ENCODE data around the gene GRAMD1A.
"Not testable (repeated sequence)": the region's sequence is repeated elsewhere in the genome, so short reads cannot be mapped to it uniquely, and the experiment has no call there.

GRAMD1A gene

DNA sequence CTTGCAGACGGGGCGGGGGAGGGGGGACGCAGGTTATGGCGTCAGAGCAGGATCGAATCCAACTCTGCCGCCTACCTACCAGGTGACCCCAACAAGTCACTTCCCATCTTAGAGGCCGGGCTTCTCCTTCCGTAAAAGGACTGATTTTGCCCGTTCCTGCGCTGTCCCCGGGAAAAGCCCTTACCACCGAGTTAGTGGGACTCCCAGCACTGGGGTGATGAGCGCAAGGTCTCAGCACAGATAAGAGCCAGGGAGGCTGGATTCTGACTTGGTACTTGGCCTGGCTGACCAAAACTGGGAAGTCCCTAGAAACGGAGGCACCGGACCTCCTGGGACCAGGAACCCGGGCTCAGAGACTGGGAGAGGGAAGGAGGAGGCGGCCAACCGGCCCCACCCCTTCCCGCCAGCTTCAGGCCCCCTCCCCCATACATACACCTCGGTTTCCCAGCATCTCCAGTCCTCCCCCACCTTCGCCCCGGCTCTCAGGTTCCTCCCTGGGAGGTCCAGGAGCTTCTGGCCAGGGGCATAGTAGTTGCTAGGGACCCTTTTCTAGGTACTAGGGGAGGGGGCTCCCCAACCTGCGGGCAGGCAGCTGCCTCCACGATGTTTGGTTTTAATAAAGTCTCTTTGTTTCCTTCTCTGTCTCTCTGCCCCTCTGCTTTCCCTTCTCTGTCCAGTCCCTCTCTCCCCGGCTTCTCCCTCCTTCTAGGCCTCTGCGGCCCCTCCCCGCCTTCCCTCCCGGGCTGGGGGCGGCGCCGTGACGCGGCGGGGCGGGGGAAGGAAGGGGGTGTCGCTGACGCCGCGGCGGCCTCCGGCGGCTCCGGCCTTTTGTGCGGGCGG, at the start of gene GRAMD1A:
GRAMD1A (plus strand) TSS at position 826 of the 840 bp plus-strand sequence. CDS start 156 bp downstream, outside the sequence.
- peak; percentile 99 for DNase-seq

DNA sequence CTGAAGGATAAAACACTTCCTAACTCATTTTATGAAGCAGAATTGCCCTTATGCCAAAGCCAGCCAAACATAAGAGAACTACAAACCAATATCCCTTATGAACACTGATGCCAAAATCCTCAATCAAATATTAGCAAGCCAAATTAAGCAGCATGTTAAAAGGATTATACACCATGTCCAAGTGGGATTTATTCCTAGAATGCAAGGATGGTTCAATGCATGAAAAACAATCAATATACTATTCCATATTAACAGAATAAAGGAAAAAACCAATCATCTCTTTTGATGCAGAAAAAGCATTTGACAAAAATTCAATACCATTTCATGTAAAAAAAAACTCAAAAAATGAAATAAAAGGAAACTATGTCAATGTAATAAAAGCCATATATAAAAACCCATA, 47.0 kb upstream of the GRAMD1A start:
- DNase-seq = no peak

- no peak for DNase-seq
These were observed 42.0 kb upstream of the GRAMD1A start for GRCh38 chr19:34957830-34958751.

DNA sequence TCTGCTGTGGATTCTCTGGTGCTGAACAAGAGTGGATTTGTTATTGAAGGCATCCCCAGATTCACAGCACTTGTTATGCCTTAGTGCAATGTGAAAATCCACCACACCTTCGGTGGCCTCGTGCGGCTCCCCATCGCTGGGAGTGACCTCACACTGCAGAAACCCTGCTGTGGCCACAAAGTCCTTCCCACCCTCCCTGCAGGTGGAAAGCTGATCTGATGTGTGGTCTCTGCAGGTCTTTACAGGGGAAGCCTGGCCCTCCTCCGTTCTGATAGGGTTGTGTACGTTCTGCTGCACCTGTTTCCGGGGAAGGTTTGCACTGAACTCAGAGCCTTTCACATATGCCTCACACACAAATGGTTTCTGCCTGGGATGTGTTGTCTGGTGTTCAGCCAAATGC, 41.1 kb upstream of the GRAMD1A start:
- no peak for DNase-seq

- DNase-seq = peak; percentile 45
These were observed 39.9 kb upstream of the GRAMD1A start for GRCh38 chr19:34960103-34960805.

- no peak for DNase-seq
These were observed 39.0 kb upstream of the GRAMD1A start for GRCh38 chr19:34960940-34961679.

- DNase-seq = no peak
These were observed 38.1 kb upstream of the GRAMD1A start for GRCh38 chr19:34961775-34962686.

DNA sequence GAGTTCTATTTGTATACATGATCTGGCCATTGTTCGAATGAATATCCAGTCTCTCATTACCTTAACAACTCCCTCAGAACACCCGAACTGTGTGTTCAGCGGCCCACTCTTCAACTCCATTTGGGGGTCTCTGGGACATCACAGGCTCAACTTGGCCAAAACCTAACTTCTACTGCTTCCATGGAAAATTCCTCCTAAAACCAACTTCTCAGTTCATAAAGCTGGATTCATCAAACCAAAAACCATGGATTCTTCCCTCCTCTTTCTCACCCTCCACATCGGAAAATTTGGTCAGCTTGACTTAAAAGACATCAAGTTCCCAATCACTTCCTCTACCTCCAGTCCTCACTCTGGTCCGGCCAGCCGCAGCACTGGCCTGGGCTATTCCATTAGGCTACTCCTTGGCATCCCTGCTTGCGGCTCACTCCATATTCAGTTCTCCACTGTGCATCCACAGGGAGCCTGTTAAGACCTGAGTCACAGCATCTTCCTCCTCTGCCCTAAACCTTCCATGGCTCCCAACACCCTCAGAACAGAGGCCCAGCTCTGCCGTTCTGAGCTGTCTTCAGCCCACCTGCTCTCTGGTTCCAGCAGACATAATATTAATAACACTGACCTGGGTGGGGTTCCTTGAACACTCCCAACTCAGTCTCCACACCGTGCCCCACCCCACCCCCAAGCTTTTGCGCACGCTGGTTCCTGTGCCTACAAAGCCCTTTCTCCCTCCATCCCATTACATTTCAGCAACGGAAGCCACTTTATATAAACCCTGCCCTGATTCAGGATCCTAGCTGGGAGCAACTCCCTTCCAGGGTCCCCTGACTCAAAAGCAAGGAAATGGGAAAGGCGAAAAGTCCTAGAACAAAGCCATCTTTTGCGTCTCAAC, 37.2 kb upstream of the GRAMD1A start:
- DNase-seq = no peak

DNA sequence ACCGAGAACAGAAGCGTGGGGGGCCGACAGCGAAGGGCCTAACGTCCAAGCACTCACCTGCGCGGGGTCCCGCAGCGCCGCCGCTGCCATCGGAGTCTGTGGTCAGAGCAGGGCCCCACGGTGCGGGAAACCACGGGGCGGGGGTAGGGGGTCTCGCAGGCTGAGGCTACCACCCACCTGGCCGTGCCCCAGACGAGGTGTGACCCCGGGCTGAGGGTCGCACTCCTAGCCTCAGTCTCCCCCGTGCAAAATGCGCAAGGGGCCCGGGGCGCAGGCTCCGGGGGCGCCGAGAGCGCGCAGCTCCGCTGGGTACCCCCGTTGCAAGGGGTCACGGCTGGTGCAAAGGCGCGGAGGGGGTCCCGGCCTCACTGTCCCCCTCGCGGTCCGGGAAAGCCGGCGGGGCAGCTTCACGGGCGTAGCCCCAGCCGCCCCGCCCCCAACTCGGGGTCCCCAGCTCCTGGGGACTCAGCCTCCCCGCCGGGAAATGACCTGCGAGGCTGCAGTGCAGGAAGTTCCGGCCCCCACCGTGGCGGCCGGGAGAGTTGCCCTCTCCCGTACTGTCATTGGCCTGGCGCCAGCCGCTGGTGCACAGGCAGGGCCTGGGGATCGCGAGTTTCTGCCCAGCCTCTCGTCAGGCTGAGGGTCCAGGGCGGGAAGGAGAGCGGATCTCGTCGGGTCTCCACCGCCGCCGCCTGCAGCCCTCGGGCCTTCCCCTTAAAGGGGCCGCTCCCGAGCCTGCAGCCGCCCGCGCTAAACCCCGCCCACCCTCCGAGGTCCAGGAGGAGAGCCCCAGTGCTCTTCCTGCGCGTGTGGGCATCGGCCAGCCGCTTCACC, 36.3 kb upstream of the GRAMD1A start, which contains the start of gene ZNF792:
ZNF792 (minus strand) TSS at position 657 of the 834 bp plus-strand sequence; CDS start at position 90, 567 bp downstream.
- DNase-seq = peak; percentile 83

DNA sequence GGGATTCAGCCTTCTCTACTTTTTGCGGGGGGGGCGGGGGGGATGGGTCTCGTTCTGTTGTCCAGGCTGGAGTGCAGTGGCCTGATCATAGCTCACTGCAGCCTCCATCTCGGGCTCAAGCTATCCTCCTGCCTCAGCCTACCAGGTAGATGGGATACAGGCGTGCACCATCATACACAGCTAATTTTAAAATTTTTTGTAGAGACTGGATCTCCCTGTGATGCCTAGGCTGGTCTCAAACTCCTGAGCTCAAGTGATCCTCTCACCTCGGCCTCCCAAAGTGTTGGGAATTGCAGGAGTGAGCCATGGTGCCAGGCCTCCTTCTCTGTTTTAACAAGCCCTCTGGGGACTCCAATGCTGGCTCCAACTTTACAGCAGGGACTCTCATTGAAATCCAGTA, 35.5 kb upstream of the GRAMD1A start:
- no peak for DNase-seq

DNA sequence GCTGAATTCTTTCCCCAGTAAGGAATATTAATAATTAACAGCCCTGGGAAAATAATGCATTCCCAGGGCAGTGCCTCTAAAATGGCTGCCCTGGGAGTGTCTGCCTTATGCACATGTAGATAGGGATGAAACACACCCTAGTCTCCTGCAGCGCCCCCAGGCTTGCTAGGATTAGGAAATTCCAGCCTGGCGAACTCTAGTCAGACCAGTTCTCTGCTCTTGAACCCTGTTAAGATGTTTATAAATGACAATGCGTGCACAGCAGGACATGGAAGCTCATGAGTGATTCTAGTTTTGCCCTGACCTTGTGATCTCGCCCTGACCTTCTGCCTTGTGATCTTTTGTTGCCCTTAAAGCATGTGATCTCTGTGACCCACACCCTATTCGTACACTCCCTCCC, 34.6 kb upstream of the GRAMD1A start:
- not testable (repeated sequence) for DNase-seq

GRCh38 chr19:34967551-34967950, 32.6 kb upstream of the GRAMD1A start:
- DNase-seq = no peak

DNA sequence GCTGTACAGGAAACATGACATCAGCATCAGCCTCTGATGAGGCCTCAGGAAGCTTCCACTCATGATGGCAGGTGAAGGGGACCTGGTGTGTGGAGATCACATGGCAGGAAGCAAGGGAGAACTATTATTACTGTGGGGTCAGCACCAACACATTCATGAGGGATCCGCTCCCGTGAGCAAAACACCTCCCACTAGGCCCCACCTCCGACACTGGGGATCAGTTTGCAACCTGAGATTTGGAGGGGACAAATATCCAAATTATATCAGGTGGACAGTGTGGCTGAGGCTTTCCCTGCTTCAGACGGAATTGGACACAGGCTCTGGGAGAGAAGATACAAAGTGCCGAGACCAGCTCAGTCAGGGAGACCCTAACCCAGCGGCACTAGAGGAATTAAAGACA, 30.4 kb upstream of the GRAMD1A start:
- no peak for DNase-seq

GRCh38 chr19:34970185-34970780, 29.8 kb upstream of the GRAMD1A start:
- not testable (repeated sequence) for DNase-seq

DNA sequence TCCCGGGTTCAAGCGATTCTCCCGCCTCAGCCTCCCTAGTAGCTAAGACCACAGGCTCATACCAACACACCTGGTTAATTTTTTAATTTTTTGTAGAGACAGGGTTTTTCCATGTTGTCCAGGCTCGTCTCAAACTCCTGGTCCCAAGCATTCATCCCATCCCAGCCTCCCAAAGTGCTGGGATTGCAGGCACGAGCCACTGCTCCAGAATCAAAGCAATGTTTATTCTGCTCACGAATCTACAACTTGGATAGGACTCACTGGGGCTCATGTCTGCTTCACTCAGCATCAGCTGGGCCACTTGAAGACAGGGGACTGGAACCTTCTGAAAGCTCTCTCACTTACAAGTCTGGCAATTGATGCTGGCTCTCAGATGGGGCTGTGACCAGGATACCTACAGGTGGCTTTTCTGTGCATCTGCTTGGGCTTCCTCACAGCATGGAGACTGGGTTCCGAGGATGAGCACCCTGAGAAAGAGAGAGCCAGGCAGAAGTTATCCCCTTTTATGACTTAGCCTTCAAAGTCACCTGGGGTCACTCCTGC, 27.9 kb upstream of the GRAMD1A start:
- no peak for DNase-seq

DNA sequence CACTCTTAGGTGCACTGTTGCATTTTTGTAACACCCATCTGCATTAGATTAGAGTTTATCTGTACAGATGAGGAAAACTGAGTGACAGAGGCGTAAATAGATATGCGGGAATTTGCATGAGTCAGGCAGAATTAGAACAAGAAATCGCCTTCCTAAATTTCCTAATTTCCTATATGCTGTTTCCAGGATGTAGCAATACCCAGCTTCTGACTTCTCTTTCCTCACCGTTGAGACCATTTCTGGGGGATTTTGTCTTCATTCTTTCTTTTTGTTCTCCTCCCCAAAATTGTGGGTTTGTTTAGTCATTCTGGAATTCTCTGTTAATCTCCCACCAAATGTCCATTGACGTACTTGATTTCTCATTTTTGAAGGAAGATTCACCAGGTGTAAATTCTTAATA, 25.5 kb upstream of the GRAMD1A start:
- DNase-seq = no peak

DNA sequence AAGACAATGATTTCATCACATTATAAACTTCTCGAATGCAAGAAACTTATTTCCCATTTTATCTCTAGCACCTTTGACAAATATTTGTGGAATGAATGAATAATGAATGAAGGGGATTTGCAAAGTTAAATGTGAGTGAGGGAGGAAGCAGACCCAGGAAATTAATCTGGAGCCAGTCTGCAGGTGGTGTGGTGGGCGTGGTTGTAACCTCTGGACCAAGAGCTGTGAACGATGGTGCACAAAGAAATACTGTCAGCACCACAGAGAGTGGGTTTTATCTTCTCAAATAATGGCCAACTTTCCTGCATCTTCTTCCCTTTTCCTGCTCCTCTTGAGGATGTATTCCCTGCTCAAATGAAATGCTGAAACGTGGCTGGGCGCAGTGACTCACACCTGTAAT, 25.1 kb upstream of the GRAMD1A start:
- no peak for DNase-seq

- no peak for DNase-seq
These were observed 23.5 kb upstream of the GRAMD1A start for GRCh38 chr19:34976611-34977010.
